Liver (tissue), 3 donors: ENCODE measurements around the gene NINJ1.

Source experiments
- FOXA1 ChIP-seq: IDR thresholded peaks from 2 replicates; pipeline ENCODE4 v1.6.1; 2016; ENCODE audit warnings: antibody characterized with exemption
- GABPA ChIP-seq, 2 donors: IDR thresholded peaks in 1 of 2; conservative IDR thresholded peaks in 1 of 2; 2 replicates each; pipeline ENCODE4 v1.6.1; 2016; ENCODE audit warnings: antibody characterized with exemption in 2 of 2, mild to moderate bottlenecking in 1 of 2, moderate library complexity in 1 of 2
- HNF4A ChIP-seq, 2 donors: conservative IDR thresholded peaks; 2 replicates each; pipeline ENCODE4 v1.6.1; 2016; ENCODE audit warnings: antibody characterized with exemption in 2 of 2, mild to moderate bottlenecking in 2 of 2
- RAD21 ChIP-seq, 2 donors: IDR thresholded peaks; 2 replicates each; pipeline ENCODE4 v1.6.1; 2016; ENCODE audit warnings: antibody characterized with exemption in 2 of 2, mild to moderate bottlenecking in 2 of 2
- RXRA ChIP-seq, 2 donors: IDR thresholded peaks; 2 replicates each; pipeline ENCODE4 v1.6.1; 2017 to 2018; ENCODE audit warnings: antibody characterized with exemption in 2 of 2, mild to moderate bottlenecking in 1 of 2
- YY1 ChIP-seq: IDR thresholded peaks from 2 replicates; pipeline ENCODE4 v1.6.1; 2016; ENCODE audit warnings: antibody characterized with exemption, mild to moderate bottlenecking
- ZBTB33 ChIP-seq: IDR thresholded peaks from 2 replicates; pipeline ENCODE4 v1.6.1; 2016; ENCODE audit warnings: antibody characterized with exemption
- TF ChIP-seq, protein P1 (sequence below): fragments of 150-350 bp; IDR thresholded peaks from 2 replicates; pipeline ENCODE4 v1.5.1; 2017; ENCODE audit warnings: improper control_type of control experiment, low read depth, low read length; ENCODE audit not compliant: missing input control
- TF ChIP-seq, protein P2 (sequence below): IDR thresholded peaks from 2 replicates; pipeline ENCODE4 v1.6.1; 2016; ENCODE audit warnings: antibody characterized with exemption, mild to moderate bottlenecking
- TF ChIP-seq, protein P3 (sequence below): IDR thresholded peaks from 2 replicates; pipeline ENCODE4 v1.6.1; 2016; ENCODE audit warnings: antibody characterized with exemption
- TF ChIP-seq, protein P4 (sequence below): IDR thresholded peaks from 2 replicates; pipeline ENCODE4 v1.6.1; 2016; ENCODE audit warnings: antibody characterized with exemption
- donor health status: healthy.
- donor health status: healthy.

DNA sequence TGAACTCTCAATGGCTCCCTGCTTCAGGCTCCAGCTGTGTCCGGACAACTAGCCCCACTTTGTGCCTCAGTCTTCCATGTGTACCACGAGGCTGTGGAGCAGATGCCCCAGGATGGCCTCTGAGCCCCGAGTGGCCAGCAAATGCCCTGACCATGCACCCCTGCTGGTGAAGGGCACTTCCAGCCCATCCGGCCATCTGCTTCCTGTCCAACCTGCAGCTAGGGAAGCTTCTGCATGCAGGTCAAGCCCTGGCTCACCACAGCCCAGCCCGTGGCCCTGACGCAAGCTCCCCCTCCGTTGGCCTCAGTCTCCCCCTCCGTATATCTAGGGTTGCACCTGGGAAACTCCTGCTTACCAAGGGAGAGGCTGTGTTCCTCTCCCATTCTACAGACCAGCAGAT, 4.8 kb downstream of the NINJ1 start:
- TF ChIP-seq, protein P1, sequence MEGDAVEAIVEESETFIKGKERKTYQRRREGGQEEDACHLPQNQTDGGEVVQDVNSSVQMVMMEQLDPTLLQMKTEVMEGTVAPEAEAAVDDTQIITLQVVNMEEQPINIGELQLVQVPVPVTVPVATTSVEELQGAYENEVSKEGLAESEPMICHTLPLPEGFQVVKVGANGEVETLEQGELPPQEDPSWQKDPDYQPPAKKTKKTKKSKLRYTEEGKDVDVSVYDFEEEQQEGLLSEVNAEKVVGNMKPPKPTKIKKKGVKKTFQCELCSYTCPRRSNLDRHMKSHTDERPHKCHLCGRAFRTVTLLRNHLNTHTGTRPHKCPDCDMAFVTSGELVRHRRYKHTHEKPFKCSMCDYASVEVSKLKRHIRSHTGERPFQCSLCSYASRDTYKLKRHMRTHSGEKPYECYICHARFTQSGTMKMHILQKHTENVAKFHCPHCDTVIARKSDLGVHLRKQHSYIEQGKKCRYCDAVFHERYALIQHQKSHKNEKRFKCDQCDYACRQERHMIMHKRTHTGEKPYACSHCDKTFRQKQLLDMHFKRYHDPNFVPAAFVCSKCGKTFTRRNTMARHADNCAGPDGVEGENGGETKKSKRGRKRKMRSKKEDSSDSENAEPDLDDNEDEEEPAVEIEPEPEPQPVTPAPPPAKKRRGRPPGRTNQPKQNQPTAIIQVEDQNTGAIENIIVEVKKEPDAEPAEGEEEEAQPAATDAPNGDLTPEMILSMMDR: no peak
- TF ChIP-seq, protein P2, sequence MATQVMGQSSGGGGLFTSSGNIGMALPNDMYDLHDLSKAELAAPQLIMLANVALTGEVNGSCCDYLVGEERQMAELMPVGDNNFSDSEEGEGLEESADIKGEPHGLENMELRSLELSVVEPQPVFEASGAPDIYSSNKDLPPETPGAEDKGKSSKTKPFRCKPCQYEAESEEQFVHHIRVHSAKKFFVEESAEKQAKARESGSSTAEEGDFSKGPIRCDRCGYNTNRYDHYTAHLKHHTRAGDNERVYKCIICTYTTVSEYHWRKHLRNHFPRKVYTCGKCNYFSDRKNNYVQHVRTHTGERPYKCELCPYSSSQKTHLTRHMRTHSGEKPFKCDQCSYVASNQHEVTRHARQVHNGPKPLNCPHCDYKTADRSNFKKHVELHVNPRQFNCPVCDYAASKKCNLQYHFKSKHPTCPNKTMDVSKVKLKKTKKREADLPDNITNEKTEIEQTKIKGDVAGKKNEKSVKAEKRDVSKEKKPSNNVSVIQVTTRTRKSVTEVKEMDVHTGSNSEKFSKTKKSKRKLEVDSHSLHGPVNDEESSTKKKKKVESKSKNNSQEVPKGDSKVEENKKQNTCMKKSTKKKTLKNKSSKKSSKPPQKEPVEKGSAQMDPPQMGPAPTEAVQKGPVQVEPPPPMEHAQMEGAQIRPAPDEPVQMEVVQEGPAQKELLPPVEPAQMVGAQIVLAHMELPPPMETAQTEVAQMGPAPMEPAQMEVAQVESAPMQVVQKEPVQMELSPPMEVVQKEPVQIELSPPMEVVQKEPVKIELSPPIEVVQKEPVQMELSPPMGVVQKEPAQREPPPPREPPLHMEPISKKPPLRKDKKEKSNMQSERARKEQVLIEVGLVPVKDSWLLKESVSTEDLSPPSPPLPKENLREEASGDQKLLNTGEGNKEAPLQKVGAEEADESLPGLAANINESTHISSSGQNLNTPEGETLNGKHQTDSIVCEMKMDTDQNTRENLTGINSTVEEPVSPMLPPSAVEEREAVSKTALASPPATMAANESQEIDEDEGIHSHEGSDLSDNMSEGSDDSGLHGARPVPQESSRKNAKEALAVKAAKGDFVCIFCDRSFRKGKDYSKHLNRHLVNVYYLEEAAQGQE: no peak
- TF ChIP-seq RXRA (IDR thresholded peaks at IDR 0.05) (no peak), HNF4A (conservative IDR thresholded peaks at IDR 0.05) (no peak), FOXA1 (no peak), GABPA (IDR thresholded peaks at IDR 0.05 in 1 of 2, conservative IDR thresholded peaks at IDR 0.05 in 1 of 2) (no peak), YY1 (no peak), RAD21 (IDR thresholded peaks at IDR 0.05) (no peak), ZBTB33 (no peak)
- TF ChIP-seq, protein P3, sequence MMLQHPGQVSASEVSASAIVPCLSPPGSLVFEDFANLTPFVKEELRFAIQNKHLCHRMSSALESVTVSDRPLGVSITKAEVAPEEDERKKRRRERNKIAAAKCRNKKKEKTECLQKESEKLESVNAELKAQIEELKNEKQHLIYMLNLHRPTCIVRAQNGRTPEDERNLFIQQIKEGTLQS: no peak
- TF ChIP-seq, protein P4, sequence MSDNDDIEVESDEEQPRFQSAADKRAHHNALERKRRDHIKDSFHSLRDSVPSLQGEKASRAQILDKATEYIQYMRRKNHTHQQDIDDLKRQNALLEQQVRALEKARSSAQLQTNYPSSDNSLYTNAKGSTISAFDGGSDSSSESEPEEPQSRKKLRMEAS: no peak
